ENCODE data around the gene ZC3HAV1. TPM values are rescaled to one million over a fixed set of nuclear protein-coding genes. Genes with fewer than 3 reads are reported as not detected.

ZC3HAV1 gene
- total and polyA plus RNA-seq, 12 donors, result 2.7 to 28.3 (median 6.4) TPM

GRCh38 chr7:139087212-139087611 lies 22.3 kb downstream of the ZC3HAV1 start:
- no peak for DNase-seq
- Histone ChIP-seq H3K4me3 (no peak overlapping the region), H3K9me3 (peaks cover 0 to 7% (median 0%) of the 10 kb centered on the region in 11 donors), H3K27ac (peak overlapping the region in 1 of 10 donors; percentile 34), H3K27me3 (no peaks in the 10 kb centered on the region), H3K4me1 (peaks cover 0 to 43% (median 14%) of the 10 kb centered on the region in 9 donors), H3K36me3 (peaks cover 0 to 83% (median 21%) of the 10 kb centered on the region in 9 donors)
- TF ChIP-seq CTCF (IDR thresholded peaks at IDR 0.05), result no peak
- 82 to 84% methylated on average over 3 of the region's 3 CpGs for WGBS, 2 donors
- ATAC-seq, result no peak
- intact Hi-C loops (cut with DNase I), result no loop called here

GRCh38 chr7:139086454-139086853 lies 23.1 kb downstream of the ZC3HAV1 start:
- peaks cover 0 to 7% (median 0%) of the 10 kb centered on the region in 11 donors for H3K9me3 ChIP-seq
- peaks cover 0 to 43% (median 9%) of the 10 kb centered on the region in 9 donors for H3K4me1 ChIP-seq
- DNase-seq (no peak), ATAC-seq (no peak)
- H3K27ac ChIP-seq, result peak overlapping the region in 1 of 10 donors; percentile 34
- WGBS, 2 donors, result 54 to 64% methylated on average over 2 of the region's 2 CpGs
- H3K4me3 ChIP-seq, result no peak overlapping the region
- intact Hi-C loops (cut with DNase I), result no loop called here
- TF ChIP-seq CTCF (IDR thresholded peaks at IDR 0.05), result no peak
- peaks cover 0 to 88% (median 21%) of the 10 kb centered on the region in 9 donors for H3K36me3 ChIP-seq
- no peaks in the 10 kb centered on the region for H3K27me3 ChIP-seq

GRCh38 chr7:139084709-139085108 lies 24.8 kb downstream of the ZC3HAV1 start:
- Histone ChIP-seq H3K4me3 (no peak overlapping the region), H3K9me3 (peaks cover 0 to 7% (median 0%) of the 10 kb centered on the region in 11 donors), H3K4me1 (peaks cover 0 to 29% (median 10%) of the 10 kb centered on the region in 9 donors), H3K36me3 (peaks cover 0 to 100% (median 21%) of the 10 kb centered on the region in 9 donors), H3K27ac (no peak overlapping the region), H3K27me3 (no peaks in the 10 kb centered on the region)
- ATAC-seq, result no peak
- no peak for DNase-seq
- WGBS, 2 donors, result 91 to 96% methylated on average over 5 of the region's 5 CpGs
- no peak for TF ChIP-seq CTCF (IDR thresholded peaks at IDR 0.05)
- intact Hi-C loops (cut with DNase I), result no loop called here

- no peak for TF ChIP-seq CTCF (IDR thresholded peaks at IDR 0.05)
- DNase-seq (no peak), ATAC-seq (no peak)
- peak overlapping the region in 1 of 10 donors; percentile 6 for H3K27ac ChIP-seq
- H3K4me1 ChIP-seq, result peaks cover 0 to 32% (median 11%) of the 10 kb centered on the region in 9 donors
- H3K4me3 ChIP-seq, result no peak overlapping the region
- intact Hi-C loops (cut with DNase I), result no loop called here
- H3K36me3 ChIP-seq, result peaks cover 0 to 100% (median 22%) of the 10 kb centered on the region in 9 donors
- peaks cover 0 to 2% (median 0%) of the 10 kb centered on the region in 11 donors for H3K9me3 ChIP-seq
- H3K27me3 ChIP-seq, result no peaks in the 10 kb centered on the region
Measured at GRCh38 chr7:139081584-139081983, 27.9 kb downstream of the ZC3HAV1 start.
